Mammary epithelial cell (primary cell): Measurements from ENCODE around the gene EFCAB10.

Experiments used
- CTCF ChIP-seq, 2 donors: IDR thresholded peaks in 1 of 2; conservative IDR thresholded peaks in 1 of 2; 2 replicates each; pipeline ENCODE4 v1.5.1; 2011 to 2012; ENCODE audit warnings: inconsistent platforms in 2 of 2, low read length in 2 of 2, mild to moderate bottlenecking in 2 of 2, control low read depth in 1 of 2, low read depth in 1 of 2; ENCODE audit not compliant: insufficient read depth in 1 of 2; ENCODE audit errors: extremely low read depth in 1 of 2
- EZH2 ChIP-seq: IDR thresholded peaks from 2 replicates; pipeline ENCODE4 v1.6.1; 2012; ENCODE audit warnings: low read length, inconsistent platforms, borderline replicate concordance

GRCh38 chr7:105519353-105519752 is 61.9 kb downstream of the EFCAB10 start:
- TF ChIP-seq CTCF (conservative IDR thresholded peaks at IDR 0.05 in 1 of 2, IDR thresholded peaks at IDR 0.05 in 1 of 2; ENCODE audit: extremely low read depth in 1 of 2, insufficient read depth in 1 of 2, low read depth in 1 of 2, low read length in 2 of 2), result no peak
- no peak for TF ChIP-seq EZH2
